Mesothelial cell of epicardium (in vitro differentiated cells): Measurements from ENCODE around the gene MST1R. TPM values are rescaled to one million over a fixed set of nuclear protein-coding genes. Genes with fewer than 3 reads are reported as not detected.

Source experiments
- DNase-seq, 2 experiments: peaks; one replicate each; pipeline ENCODE4 v3.0.0; 2021; ENCODE audit warnings: low spot score in 2 of 2; ENCODE audit not compliant: unreplicated experiment in 2 of 2
- H3K27ac Mint-ChIP-seq: 2 replicates; pipeline ENCODE4 v1.8.0; 2021; ENCODE audit warnings: mixed read lengths
- H3K27me3 Mint-ChIP-seq: 2 replicates; pipeline ENCODE4 v1.8.0; 2021; ENCODE audit warnings: low read depth, mixed read lengths
- H3K36me3 Mint-ChIP-seq: 2 replicates; pipeline ENCODE4 v1.8.0; 2021; ENCODE audit warnings: mixed read lengths
- H3K4me1 Mint-ChIP-seq: 2 replicates; pipeline ENCODE4 v1.8.0; 2021; ENCODE audit warnings: mixed read lengths
- H3K4me3 Mint-ChIP-seq: 2 replicates; pipeline ENCODE4 v1.8.0; 2021; ENCODE audit warnings: mild to moderate bottlenecking, moderate library complexity, mixed read lengths
- H3K9me3 Mint-ChIP-seq: 2 replicates; pipeline ENCODE4 v1.8.0; 2021; ENCODE audit warnings: mixed read lengths
- CTCF ChIP-seq: fragments of 200-600 bp; sonication (generic); IDR thresholded peaks from one replicate; pipeline ENCODE4 v1.5.0; 2021; ENCODE audit warnings: antibody characterized with exemption; ENCODE audit not compliant: unreplicated experiment
- total RNA-seq: library from RNA; stranded (reverse); gene quantifications from 3 replicates; pipeline ENCODE4 v1.2.1, GENCODE V29; 2021

MST1R gene
- total RNA-seq, 1 donor from 2014 or later = 7.0 TPM

DNA sequence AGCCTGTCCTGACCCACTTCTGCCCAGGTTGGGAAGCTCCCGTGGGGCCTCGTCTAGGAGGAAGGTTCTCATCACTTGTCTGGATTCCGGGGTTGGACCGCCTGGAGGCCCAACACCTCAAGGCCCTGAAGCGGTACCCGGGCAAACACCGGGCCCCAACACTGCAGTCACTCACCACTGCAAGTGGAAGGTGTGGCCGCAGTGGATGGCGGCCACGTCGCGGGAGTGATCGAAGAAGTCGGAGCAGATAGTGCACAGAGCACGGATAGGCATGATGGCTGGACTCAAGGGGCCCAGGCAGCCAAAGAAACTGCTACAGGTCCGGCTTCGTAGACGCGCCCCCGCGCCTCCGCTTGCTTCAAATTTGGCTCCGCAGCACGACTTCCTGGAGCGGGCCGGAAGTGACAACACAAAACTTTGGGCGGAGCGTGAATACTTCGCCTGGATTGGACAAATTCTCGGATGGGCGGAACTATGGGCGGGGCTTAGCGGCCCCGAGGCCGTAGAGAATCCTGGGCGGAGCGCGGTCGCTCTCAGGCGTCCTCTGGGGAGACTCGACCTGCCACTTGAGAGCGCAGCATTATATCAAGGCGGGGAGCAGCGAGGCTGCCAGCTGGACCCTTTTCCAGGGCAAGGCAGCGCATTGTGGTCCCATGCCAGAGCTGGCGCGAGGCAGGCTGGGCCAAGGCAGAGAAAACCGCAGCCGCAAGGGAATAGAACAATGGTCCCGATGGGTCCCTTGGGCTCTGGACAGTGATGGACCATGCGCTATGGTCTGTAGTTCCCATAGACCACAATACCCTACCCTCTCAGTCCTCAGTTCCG lies 47.3 kb downstream of the MST1R start, which contains the start of gene TRAIP:
Gene TRAIP, minus strand, starts transcription at position 384 of the 825 bp plus-strand sequence. Its CDS starts 111 bp downstream, at position 273.
- H3K9me3 Mint-ChIP-seq = no peaks in the 10 kb centered on the region

DNA sequence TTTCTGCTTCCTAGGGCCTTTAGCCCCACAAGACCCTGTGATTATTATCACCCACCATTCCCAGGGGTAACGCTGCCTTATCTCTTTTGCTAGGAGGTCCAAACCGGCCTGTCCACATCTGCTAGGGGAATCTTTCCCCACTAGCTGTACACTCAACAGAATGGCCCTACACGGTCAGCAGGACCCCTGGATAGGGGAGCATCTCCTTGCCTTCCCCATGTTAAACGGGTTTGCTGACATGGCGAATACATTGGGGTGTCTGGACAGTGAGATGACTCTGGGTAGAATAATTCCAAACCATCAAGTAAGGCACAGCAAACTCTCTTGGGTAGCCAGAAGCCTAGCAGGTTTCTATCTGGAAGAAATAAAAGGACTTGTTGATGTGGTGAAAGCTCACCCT lies 48.0 kb downstream of the MST1R start:
- no peaks in the 10 kb centered on the region for H3K9me3 Mint-ChIP-seq
- H3K4me1 Mint-ChIP-seq = peaks cover 13% of the 10 kb centered on the region
- no peak for DNase-seq
- no peak for TF ChIP-seq CTCF
- no peaks in the 10 kb centered on the region for H3K36me3 Mint-ChIP-seq
- H3K27ac Mint-ChIP-seq = peak overlapping the region; percentile 90
- peak overlapping the region; percentile 88 for H3K4me3 Mint-ChIP-seq
- peaks cover 6% of the 10 kb centered on the region for H3K27me3 Mint-ChIP-seq

More for the DNA sequence above, 47.3 kb downstream of the MST1R start, which contains the start of gene TRAIP:
- H3K36me3 Mint-ChIP-seq = no peaks in the 10 kb centered on the region
- TF ChIP-seq CTCF = no peak
- peak within 1 kb of the TSS; percentile 88 for H3K4me3 Mint-ChIP-seq
- peak; percentile 83 to 97 for DNase-seq
- peak within 1 kb of the TSS; percentile 90 for H3K27ac Mint-ChIP-seq
- peaks cover 13% of the 10 kb centered on the region for H3K4me1 Mint-ChIP-seq
- peaks cover 6% of the 10 kb centered on the region for H3K27me3 Mint-ChIP-seq

- H3K4me3 Mint-ChIP-seq = no peak overlapping the region
- no peak for TF ChIP-seq CTCF
- H3K36me3 Mint-ChIP-seq = peaks cover 4% of the 10 kb centered on the region
- H3K27ac Mint-ChIP-seq = no peak overlapping the region
- H3K4me1 Mint-ChIP-seq = no peaks in the 10 kb centered on the region
- DNase-seq = no peak
- no peaks in the 10 kb centered on the region for H3K9me3 Mint-ChIP-seq
- H3K27me3 Mint-ChIP-seq = no peaks in the 10 kb centered on the region
Observed at GRCh38 chr3:49845694-49846093, 58.0 kb downstream of the MST1R start.

DNA sequence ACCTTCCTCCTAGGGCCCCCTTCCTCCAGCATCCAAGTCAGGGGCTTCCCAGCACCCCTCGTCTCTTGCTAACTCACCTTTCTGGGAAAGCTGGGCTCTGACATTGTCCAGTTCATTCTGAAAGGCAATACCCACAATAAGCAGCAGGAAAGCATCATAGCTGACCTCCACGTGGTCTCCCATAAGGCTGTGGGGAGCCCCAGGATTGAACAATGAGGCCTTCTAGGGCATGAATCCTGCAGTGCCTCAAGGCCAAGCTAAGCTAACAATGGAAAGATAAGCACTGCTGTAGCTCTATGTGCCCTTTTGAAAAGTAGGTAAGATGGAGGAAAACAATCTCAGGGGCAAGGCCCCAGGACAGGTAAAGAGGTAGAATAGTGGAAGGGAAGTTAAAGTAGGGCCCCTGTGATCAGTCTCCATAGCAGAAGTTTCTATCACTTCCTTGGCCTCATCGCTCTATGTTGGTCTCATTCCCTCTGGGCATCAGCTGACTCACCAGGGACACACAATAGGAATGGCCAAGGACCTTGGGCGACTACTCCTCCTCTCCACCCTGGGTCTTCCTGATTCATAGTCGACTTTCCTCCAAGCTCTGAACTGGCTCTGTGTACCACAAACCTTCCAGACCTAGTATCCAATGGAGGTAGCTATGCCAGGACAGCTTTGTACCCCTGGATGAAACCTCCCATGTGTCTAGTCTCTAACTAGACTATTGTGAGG lies 59.0 kb downstream of the MST1R start:
- no peak overlapping the region for H3K4me3 Mint-ChIP-seq
- no peaks in the 10 kb centered on the region for H3K4me1 Mint-ChIP-seq
- H3K36me3 Mint-ChIP-seq = peaks cover 4% of the 10 kb centered on the region
- no peak for TF ChIP-seq CTCF
- no peak for DNase-seq
- H3K9me3 Mint-ChIP-seq = no peaks in the 10 kb centered on the region
- H3K27me3 Mint-ChIP-seq = no peaks in the 10 kb centered on the region
- H3K27ac Mint-ChIP-seq = no peak overlapping the region

DNA sequence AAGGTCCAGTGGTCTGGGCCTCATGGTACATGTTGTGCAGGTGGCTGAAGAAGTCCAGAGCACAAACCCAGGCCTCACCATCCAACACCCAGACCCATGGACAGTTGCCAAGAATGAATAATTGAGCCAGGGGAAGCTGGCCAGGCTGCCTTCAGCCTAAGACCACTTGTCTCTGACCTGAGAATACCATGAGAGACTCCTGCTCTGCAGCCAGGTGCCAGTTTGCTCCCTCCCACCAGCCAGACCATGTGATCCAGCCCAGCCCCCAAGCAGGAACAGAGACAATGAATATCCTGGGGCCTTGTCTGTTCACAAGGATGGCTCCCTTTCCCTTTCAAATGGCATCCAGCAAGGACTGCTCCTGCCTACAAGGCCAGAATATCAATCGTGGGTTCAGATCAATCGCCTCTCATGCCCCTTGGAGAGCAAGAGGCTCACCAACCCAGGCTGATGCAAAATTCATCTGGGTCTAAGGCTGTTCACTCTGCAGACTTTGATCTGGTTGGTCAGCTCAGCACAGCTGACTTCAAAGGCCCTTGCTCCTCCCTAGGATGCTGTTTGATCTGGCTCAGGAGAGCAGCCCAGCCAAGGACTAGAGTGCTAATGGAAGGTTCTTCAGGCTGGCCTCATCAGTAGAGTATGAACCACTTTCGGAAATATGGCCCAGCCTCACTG lies 60.7 kb downstream of the MST1R start:
- DNase-seq = no peak
- no peak for TF ChIP-seq CTCF
- no peak overlapping the region for H3K4me3 Mint-ChIP-seq
- H3K27me3 Mint-ChIP-seq = no peaks in the 10 kb centered on the region
- peaks cover 5% of the 10 kb centered on the region for H3K36me3 Mint-ChIP-seq
- H3K27ac Mint-ChIP-seq = no peak overlapping the region
- H3K9me3 Mint-ChIP-seq = no peaks in the 10 kb centered on the region
- peaks cover 5% of the 10 kb centered on the region for H3K4me1 Mint-ChIP-seq
